GM06990 (cell line): ENCODE results near the gene GNAQ.
"Not testable (repeated sequence)": the region's sequence is repeated elsewhere in the genome, so short reads cannot be mapped to it uniquely, and the experiment has no call there.

Experiments used
- DNase-seq: peaks from one replicate; pipeline ENCODE4 v3.0.0-alpha.2; 2011; ENCODE audit not compliant: insufficient read length; ENCODE audit errors: extremely low read depth
- H3K27me3 ChIP-seq: replicated peaks from 2 replicates; pipeline ENCODE4 v1.6.0; 2011; ENCODE audit warnings: low read length; ENCODE audit not compliant: control insufficient read depth, insufficient read depth
- H3K36me3 ChIP-seq: 2 replicates; pipeline ENCODE4 v1.5.1; 2011; ENCODE audit warnings: low read length; ENCODE audit not compliant: control insufficient read depth, insufficient read depth
- H3K4me3 ChIP-seq: replicated peaks from 2 replicates; pipeline ENCODE4 v1.5.1; 2011; ENCODE audit warnings: low read depth, mild to moderate bottlenecking, control low read depth, low read length
- CTCF ChIP-seq: IDR thresholded peaks from 2 replicates; pipeline ENCODE4 v1.5.1; 2011; ENCODE audit warnings: low read length, control low read depth, mild to moderate bottlenecking, inconsistent platforms; ENCODE audit not compliant: insufficient read depth, poor library complexity, severe bottlenecking

GNAQ gene

GRCh38 chr9:78064075-78064474 lies 32.5 kb upstream of the GNAQ start:
- Histone ChIP-seq H3K4me3 (no peak overlapping the region), H3K36me3 (no peaks in the 10 kb centered on the region), H3K27me3 (no peaks in the 10 kb centered on the region)
- no peak for TF ChIP-seq CTCF
- DNase-seq: no peak

GRCh38 chr9:78062710-78063109 lies 31.1 kb upstream of the GNAQ start:
- no peak for TF ChIP-seq CTCF
- DNase-seq: no peak
- no peak overlapping the region for H3K4me3 ChIP-seq
- no peaks in the 10 kb centered on the region for H3K27me3 ChIP-seq
- H3K36me3 ChIP-seq: no peaks in the 10 kb centered on the region

- not testable (repeated sequence) for DNase-seq, H3K4me3 ChIP-seq, H3K27me3 ChIP-seq, H3K36me3 ChIP-seq
These were observed 22.6 kb upstream of the GNAQ start for GRCh38 chr9:78054218-78054617.

GRCh38 chr9:78053627-78054026 lies 22.0 kb upstream of the GNAQ start:
- H3K27me3 ChIP-seq: no peaks in the 10 kb centered on the region; the same call in 1 of the 2 replicates
- no peak for TF ChIP-seq CTCF
- no peaks in the 10 kb centered on the region for H3K36me3 ChIP-seq
- no peak for DNase-seq
- no peak overlapping the region for H3K4me3 ChIP-seq

GRCh38 chr9:78050421-78050820 lies 18.8 kb upstream of the GNAQ start:
- no peak for TF ChIP-seq CTCF
- no peaks in the 10 kb centered on the region; the same call in 1 of the 2 replicates for H3K27me3 ChIP-seq
- H3K4me3 ChIP-seq: no peak overlapping the region
- no peaks in the 10 kb centered on the region for H3K36me3 ChIP-seq
- no peak for DNase-seq

GRCh38 chr9:78049484-78049883 lies 17.9 kb upstream of the GNAQ start:
- no peaks in the 10 kb centered on the region for H3K36me3 ChIP-seq
- no peak for DNase-seq
- no peak for TF ChIP-seq CTCF
- no peaks in the 10 kb centered on the region; the same call in 1 of the 2 replicates for H3K27me3 ChIP-seq
- H3K4me3 ChIP-seq: no peak overlapping the region
